HL-60 (cell line): Measurements from ENCODE around the gene PTPRN2.

Source experiments
- GABPA ChIP-seq: IDR thresholded peaks from 2 replicates; pipeline ENCODE4 v1.6.1; 2012; ENCODE audit warnings: low read depth
- POLR2AphosphoS5 ChIP-seq: IDR thresholded peaks from 2 replicates; pipeline ENCODE4 v1.6.1; 2012; ENCODE audit warnings: low read depth
- SPI1 ChIP-seq: IDR thresholded peaks from 2 replicates; pipeline ENCODE4 v1.6.1; 2012; ENCODE audit warnings: low read depth, mild to moderate bottlenecking, borderline replicate concordance
- TF ChIP-seq, protein P1 (sequence below): IDR thresholded peaks from one replicate; pipeline ENCODE4 v1.5.1; 2011; ENCODE audit warnings: low read length, control low read depth, inconsistent platforms; ENCODE audit not compliant: insufficient read depth
- TF ChIP-seq, protein P2 (sequence below): IDR thresholded peaks from 2 replicates; pipeline ENCODE4 v1.6.1; 2012; ENCODE audit warnings: low read depth; ENCODE audit not compliant: insufficient replicate concordance

DNA sequence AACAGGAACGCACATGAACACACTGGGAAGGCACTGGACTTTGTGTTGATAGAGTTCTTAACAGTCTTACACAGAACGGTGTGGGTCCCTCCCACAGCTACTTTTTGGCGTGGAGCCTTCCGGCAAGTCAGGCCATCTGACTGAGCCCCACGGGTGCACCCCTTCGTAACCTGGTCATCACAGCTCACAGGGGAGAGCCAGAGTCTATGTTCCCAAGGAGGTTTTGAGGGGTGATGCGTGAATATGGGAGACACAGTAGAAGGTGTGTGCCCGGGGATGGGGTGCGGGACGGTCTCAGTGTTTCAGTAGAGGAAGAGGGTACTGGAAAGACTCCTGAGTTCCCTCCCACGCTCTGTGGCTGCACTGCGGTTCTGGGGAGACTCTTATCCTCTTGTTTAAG lies 959.2 kb downstream of the PTPRN2 start:
- TF ChIP-seq, protein P1, sequence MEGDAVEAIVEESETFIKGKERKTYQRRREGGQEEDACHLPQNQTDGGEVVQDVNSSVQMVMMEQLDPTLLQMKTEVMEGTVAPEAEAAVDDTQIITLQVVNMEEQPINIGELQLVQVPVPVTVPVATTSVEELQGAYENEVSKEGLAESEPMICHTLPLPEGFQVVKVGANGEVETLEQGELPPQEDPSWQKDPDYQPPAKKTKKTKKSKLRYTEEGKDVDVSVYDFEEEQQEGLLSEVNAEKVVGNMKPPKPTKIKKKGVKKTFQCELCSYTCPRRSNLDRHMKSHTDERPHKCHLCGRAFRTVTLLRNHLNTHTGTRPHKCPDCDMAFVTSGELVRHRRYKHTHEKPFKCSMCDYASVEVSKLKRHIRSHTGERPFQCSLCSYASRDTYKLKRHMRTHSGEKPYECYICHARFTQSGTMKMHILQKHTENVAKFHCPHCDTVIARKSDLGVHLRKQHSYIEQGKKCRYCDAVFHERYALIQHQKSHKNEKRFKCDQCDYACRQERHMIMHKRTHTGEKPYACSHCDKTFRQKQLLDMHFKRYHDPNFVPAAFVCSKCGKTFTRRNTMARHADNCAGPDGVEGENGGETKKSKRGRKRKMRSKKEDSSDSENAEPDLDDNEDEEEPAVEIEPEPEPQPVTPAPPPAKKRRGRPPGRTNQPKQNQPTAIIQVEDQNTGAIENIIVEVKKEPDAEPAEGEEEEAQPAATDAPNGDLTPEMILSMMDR, result no peak
- TF ChIP-seq POLR2AphosphoS5 (no peak), GABPA (no peak), SPI1 (no peak)
- TF ChIP-seq, protein P2, sequence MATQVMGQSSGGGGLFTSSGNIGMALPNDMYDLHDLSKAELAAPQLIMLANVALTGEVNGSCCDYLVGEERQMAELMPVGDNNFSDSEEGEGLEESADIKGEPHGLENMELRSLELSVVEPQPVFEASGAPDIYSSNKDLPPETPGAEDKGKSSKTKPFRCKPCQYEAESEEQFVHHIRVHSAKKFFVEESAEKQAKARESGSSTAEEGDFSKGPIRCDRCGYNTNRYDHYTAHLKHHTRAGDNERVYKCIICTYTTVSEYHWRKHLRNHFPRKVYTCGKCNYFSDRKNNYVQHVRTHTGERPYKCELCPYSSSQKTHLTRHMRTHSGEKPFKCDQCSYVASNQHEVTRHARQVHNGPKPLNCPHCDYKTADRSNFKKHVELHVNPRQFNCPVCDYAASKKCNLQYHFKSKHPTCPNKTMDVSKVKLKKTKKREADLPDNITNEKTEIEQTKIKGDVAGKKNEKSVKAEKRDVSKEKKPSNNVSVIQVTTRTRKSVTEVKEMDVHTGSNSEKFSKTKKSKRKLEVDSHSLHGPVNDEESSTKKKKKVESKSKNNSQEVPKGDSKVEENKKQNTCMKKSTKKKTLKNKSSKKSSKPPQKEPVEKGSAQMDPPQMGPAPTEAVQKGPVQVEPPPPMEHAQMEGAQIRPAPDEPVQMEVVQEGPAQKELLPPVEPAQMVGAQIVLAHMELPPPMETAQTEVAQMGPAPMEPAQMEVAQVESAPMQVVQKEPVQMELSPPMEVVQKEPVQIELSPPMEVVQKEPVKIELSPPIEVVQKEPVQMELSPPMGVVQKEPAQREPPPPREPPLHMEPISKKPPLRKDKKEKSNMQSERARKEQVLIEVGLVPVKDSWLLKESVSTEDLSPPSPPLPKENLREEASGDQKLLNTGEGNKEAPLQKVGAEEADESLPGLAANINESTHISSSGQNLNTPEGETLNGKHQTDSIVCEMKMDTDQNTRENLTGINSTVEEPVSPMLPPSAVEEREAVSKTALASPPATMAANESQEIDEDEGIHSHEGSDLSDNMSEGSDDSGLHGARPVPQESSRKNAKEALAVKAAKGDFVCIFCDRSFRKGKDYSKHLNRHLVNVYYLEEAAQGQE, result no peak
